Measurements from ENCODE around the gene NACAD.

- no peak for TF ChIP-seq CTCF (IDR thresholded peaks at IDR 0.05; ENCODE audit: poor library complexity)
- no peak for TF ChIP-seq EZH2 (IDR thresholded peaks at IDR 0.05; ENCODE audit: borderline replicate concordance)
Observed at GRCh38 chr7:45114926-45115325, 26.2 kb upstream of the NACAD start.
